ENCODE data around the gene TXNRD2. TPM values are rescaled to one million over a fixed set of nuclear protein-coding genes. Genes with fewer than 3 reads are reported as not detected.
A peak's percentile ranks its signal among the peaks of the same experiment; 100 is the strongest.

The TXNRD2 gene
- polyA plus RNA-seq, 1 donor from 2014 or later = 4.1 TPM

- H3K79me2 ChIP-seq (replicated peaks; ENCODE audit: insufficient read depth, low read length) = no peaks in the 10 kb centered on the region
- H3K4me3 ChIP-seq (ENCODE audit: low read length) = no peak overlapping the region
- no peak overlapping the region for H3K9ac ChIP-seq (ENCODE audit: low read length)
- H4K20me1 ChIP-seq (ENCODE audit: insufficient read depth) = no peaks in the 10 kb centered on the region
- H3K27me3 ChIP-seq (ENCODE audit: insufficient read depth, low read depth, low read length) = no peaks in the 10 kb centered on the region
- no peak overlapping the region for H3K27ac ChIP-seq (ENCODE audit: low read length)
- H3K4me2 ChIP-seq (ENCODE audit: low read length) = no peak overlapping the region
- no peaks in the 10 kb centered on the region for H3F3A ChIP-seq (ENCODE audit: insufficient read depth, low read length, poor library complexity, severe bottlenecking)
- no peak overlapping the region for H2AFZ ChIP-seq (ENCODE audit: low read depth, low read length)
- no peaks in the 10 kb centered on the region for H3K9me2 ChIP-seq (ENCODE audit: insufficient read depth, low read length)
- no peaks in the 10 kb centered on the region for H3K9me3 ChIP-seq (ENCODE audit: low read length)
- TF ChIP-seq MXI1 (conservative IDR thresholded peaks at IDR 0.05; ENCODE audit: poor library complexity, severe bottlenecking) = no peak
- no peak for TF ChIP-seq EP300 (conservative IDR thresholded peaks at IDR 0.05; ENCODE audit: poor library complexity, severe bottlenecking)
- TF ChIP-seq CTCF (IDR thresholded peaks at IDR 0.05; ENCODE audit: poor library complexity, severe bottlenecking) = no peak
- no peak for TF ChIP-seq RAD21 (conservative IDR thresholded peaks at IDR 0.05)
- TF ChIP-seq REST (IDR thresholded peaks at IDR 0.05; ENCODE audit: borderline replicate concordance) = no peak
- TF ChIP-seq EZH2 (IDR thresholded peaks at IDR 0.05; ENCODE audit: borderline replicate concordance, insufficient read depth, low read length, poor library complexity, severe bottlenecking) = no peak
- no peak for TF ChIP-seq TAF1 (IDR thresholded peaks at IDR 0.05; ENCODE audit: low read depth)
- peaks cover 16% of the 10 kb centered on the region for H3K36me3 ChIP-seq (ENCODE audit: insufficient read depth, low read length)
Measured at GRCh38 chr22:19971276-19972124, 29.9 kb upstream of the TXNRD2 start.

- Histone ChIP-seq H3K79me2 (replicated peaks; ENCODE audit: insufficient read depth, low read length) (no peaks in the 10 kb centered on the region), H3K4me3 (ENCODE audit: low read length) (no peak overlapping the region), H3K9ac (ENCODE audit: low read length) (no peak overlapping the region), H3F3A (ENCODE audit: insufficient read depth, low read length, poor library complexity, severe bottlenecking) (no peaks in the 10 kb centered on the region), H3K4me2 (ENCODE audit: low read length) (no peak overlapping the region), H3K9me3 (ENCODE audit: low read length) (no peaks in the 10 kb centered on the region), H3K9me2 (ENCODE audit: insufficient read depth, low read length) (no peaks in the 10 kb centered on the region), H3K27me3 (ENCODE audit: insufficient read depth, low read depth, low read length) (no peaks in the 10 kb centered on the region), H3K27ac (ENCODE audit: low read length) (no peak overlapping the region), H2AFZ (ENCODE audit: low read depth, low read length) (no peak overlapping the region), H3K36me3 (ENCODE audit: insufficient read depth, low read length) (peaks cover 16% of the 10 kb centered on the region), H4K20me1 (ENCODE audit: insufficient read depth) (no peaks in the 10 kb centered on the region)
- TF ChIP-seq RAD21 (conservative IDR thresholded peaks at IDR 0.05) = peak; percentile 71
- TF ChIP-seq SMC3 (conservative IDR thresholded peaks at IDR 0.05; ENCODE audit: poor library complexity) = peak; percentile 69
- peak; percentile 67 for TF ChIP-seq CTCF (IDR thresholded peaks at IDR 0.05; ENCODE audit: poor library complexity, severe bottlenecking)
- TF ChIP-seq TAF1 (IDR thresholded peaks at IDR 0.05; ENCODE audit: low read depth) = no peak
Measured at GRCh38 chr22:19970479-19971275, 29.1 kb upstream of the TXNRD2 start.
